ENCODE data around the gene TCF15.

DNA sequence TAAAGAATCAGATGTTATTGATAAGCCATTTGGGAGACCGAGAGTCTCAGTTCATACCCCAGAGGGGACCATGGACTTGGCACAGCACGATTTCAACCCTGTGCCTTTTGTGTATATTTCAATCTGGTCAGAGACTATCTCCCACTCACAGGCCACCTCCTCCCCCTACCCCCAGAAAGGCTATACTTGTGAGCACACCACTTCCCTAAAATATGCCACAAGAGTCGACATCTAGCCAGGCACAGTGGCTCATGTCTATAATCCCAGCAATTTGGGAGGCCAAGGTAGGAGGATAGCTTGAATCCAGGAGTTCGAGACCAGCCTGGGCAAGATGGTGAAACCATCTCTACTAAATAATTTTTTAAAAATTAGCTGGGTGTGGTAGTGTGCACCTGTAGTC is 13.6 kb upstream of the TCF15 start:
- TF ChIP-seq, protein P1, sequence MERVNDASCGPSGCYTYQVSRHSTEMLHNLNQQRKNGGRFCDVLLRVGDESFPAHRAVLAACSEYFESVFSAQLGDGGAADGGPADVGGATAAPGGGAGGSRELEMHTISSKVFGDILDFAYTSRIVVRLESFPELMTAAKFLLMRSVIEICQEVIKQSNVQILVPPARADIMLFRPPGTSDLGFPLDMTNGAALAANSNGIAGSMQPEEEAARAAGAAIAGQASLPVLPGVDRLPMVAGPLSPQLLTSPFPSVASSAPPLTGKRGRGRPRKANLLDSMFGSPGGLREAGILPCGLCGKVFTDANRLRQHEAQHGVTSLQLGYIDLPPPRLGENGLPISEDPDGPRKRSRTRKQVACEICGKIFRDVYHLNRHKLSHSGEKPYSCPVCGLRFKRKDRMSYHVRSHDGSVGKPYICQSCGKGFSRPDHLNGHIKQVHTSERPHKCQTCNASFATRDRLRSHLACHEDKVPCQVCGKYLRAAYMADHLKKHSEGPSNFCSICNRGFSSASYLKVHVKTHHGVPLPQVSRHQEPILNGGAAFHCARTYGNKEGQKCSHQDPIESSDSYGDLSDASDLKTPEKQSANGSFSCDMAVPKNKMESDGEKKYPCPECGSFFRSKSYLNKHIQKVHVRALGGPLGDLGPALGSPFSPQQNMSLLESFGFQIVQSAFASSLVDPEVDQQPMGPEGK (CRISPR knock-in tag; IDR thresholded peaks at IDR 0.05; ENCODE audit: borderline replicate concordance) = no peak
- TF ChIP-seq TCF4 (CRISPR knock-in tag; IDR thresholded peaks at IDR 0.05; ENCODE audit: borderline replicate concordance) = no peak
- TF ChIP-seq, protein P2, sequence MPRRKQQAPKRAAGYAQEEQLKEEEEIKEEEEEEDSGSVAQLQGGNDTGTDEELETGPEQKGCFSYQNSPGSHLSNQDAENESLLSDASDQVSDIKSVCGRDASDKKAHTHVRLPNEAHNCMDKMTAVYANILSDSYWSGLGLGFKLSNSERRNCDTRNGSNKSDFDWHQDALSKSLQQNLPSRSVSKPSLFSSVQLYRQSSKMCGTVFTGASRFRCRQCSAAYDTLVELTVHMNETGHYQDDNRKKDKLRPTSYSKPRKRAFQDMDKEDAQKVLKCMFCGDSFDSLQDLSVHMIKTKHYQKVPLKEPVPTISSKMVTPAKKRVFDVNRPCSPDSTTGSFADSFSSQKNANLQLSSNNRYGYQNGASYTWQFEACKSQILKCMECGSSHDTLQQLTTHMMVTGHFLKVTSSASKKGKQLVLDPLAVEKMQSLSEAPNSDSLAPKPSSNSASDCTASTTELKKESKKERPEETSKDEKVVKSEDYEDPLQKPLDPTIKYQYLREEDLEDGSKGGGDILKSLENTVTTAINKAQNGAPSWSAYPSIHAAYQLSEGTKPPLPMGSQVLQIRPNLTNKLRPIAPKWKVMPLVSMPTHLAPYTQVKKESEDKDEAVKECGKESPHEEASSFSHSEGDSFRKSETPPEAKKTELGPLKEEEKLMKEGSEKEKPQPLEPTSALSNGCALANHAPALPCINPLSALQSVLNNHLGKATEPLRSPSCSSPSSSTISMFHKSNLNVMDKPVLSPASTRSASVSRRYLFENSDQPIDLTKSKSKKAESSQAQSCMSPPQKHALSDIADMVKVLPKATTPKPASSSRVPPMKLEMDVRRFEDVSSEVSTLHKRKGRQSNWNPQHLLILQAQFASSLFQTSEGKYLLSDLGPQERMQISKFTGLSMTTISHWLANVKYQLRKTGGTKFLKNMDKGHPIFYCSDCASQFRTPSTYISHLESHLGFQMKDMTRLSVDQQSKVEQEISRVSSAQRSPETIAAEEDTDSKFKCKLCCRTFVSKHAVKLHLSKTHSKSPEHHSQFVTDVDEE (CRISPR knock-in tag; IDR thresholded peaks at IDR 0.05) = no peak
- no peak for TF ChIP-seq ESRRG (CRISPR knock-in tag; IDR thresholded peaks at IDR 0.05)
- TF ChIP-seq, protein P3, sequence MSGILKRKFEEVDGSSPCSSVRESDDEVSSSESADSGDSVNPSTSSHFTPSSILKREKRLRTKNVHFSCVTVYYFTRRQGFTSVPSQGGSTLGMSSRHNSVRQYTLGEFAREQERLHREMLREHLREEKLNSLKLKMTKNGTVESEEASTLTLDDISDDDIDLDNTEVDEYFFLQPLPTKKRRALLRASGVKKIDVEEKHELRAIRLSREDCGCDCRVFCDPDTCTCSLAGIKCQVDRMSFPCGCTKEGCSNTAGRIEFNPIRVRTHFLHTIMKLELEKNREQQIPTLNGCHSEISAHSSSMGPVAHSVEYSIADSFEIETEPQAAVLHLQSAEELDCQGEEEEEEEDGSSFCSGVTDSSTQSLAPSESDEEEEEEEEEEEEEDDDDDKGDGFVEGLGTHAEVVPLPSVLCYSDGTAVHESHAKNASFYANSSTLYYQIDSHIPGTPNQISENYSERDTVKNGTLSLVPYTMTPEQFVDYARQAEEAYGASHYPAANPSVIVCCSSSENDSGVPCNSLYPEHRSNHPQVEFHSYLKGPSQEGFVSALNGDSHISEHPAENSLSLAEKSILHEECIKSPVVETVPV (CRISPR knock-in tag; IDR thresholded peaks at IDR 0.05) = no peak
- no peak for TF ChIP-seq ZNF565 (CRISPR knock-in tag; conservative IDR thresholded peaks at IDR 0.05; ENCODE audit: low read depth)
- no peak for TF ChIP-seq ISL1 (CRISPR knock-in tag; IDR thresholded peaks at IDR 0.05)
- TF ChIP-seq ARNTL (CRISPR knock-in tag; IDR thresholded peaks at IDR 0.05; ENCODE audit: borderline replicate concordance, low read depth) = no peak
- TF ChIP-seq RARB (CRISPR knock-in tag; IDR thresholded peaks at IDR 0.05) = no peak
- TF ChIP-seq ZFP3 (CRISPR knock-in tag; IDR thresholded peaks at IDR 0.05) = no peak
- no peak for TF ChIP-seq TOX (CRISPR knock-in tag; IDR thresholded peaks at IDR 0.05; ENCODE audit: borderline replicate concordance)
- no peak for TF ChIP-seq ZNF8 (CRISPR knock-in tag; IDR thresholded peaks at IDR 0.05)
- TF ChIP-seq SNAI2 (CRISPR knock-in tag; IDR thresholded peaks at IDR 0.05) = no peak

All from SK-N-SH treated with all-trans-retinoic acid at 6 μM for 48 hours (cell line).